Retinal pigment epithelial cell (primary cell): Measurements from ENCODE around the gene PRKCH.
A peak's percentile ranks its signal among the peaks of the same experiment; 100 is the strongest.
"Not testable (repeated sequence)": the region's sequence is repeated elsewhere in the genome, so short reads cannot be mapped to it uniquely, and the experiment has no call there.

Experiments used
- DNase-seq: peaks from one replicate; pipeline ENCODE4 v3.0.0-alpha.2; 2010; ENCODE audit warnings: low read depth
- H3K4me3 ChIP-seq: 2 replicates; pipeline ENCODE4 v1.5.1; 2011; ENCODE audit warnings: mild to moderate bottlenecking, low read length, control low read depth, moderate library complexity
- CTCF ChIP-seq: conservative IDR thresholded peaks from 2 replicates; pipeline ENCODE4 v1.5.1; 2011; ENCODE audit warnings: low read depth, low read length, control low read depth, inconsistent platforms

Gene PRKCH

GRCh38 chr14:61526405-61527312 is 205.3 kb downstream of the PRKCH start:
- no peak overlapping the region for H3K4me3 ChIP-seq
- DNase-seq = no peak
- no peak for TF ChIP-seq CTCF

- DNase-seq = peak; percentile 55
- H3K4me3 ChIP-seq = no peak overlapping the region
- no peak for TF ChIP-seq CTCF
These were observed 206.1 kb downstream of the PRKCH start for GRCh38 chr14:61527325-61528100.

- no peak overlapping the region for H3K4me3 ChIP-seq
- TF ChIP-seq CTCF = no peak
- no peak for DNase-seq
These were observed 207.2 kb downstream of the PRKCH start for GRCh38 chr14:61528591-61529021.

- not testable (repeated sequence) for H3K4me3 ChIP-seq
These were observed 208.0 kb downstream of the PRKCH start for GRCh38 chr14:61529360-61529759.

GRCh38 chr14:61530296-61530695 is 208.9 kb downstream of the PRKCH start:
- no peak overlapping the region for H3K4me3 ChIP-seq
- no peak for DNase-seq
- TF ChIP-seq CTCF = no peak

More at GRCh38 chr14:61529360-61529759, 208.0 kb downstream of the PRKCH start:
- DNase-seq = not testable (repeated sequence)

DNA sequence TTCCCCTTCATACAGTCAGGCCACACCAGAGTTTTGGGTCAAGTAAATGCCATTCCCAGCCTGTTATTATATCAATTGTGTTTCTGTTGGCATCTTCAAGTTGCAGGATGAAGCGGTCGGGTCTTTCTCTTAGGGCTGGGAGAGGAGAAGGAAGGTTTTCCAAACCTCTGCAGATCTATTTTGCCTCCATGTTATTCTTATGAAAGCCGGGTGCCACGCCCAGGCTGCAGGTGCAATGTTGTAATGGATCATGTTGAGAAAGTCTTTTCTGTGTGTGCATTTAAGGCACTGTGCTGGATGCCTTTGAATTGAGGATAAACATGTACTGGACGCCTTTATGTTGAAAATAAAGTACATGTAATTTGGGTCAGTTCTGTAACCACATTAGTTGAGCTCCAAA is 209.5 kb downstream of the PRKCH start:
- no peak overlapping the region for H3K4me3 ChIP-seq
- TF ChIP-seq CTCF = no peak
- no peak for DNase-seq

DNA sequence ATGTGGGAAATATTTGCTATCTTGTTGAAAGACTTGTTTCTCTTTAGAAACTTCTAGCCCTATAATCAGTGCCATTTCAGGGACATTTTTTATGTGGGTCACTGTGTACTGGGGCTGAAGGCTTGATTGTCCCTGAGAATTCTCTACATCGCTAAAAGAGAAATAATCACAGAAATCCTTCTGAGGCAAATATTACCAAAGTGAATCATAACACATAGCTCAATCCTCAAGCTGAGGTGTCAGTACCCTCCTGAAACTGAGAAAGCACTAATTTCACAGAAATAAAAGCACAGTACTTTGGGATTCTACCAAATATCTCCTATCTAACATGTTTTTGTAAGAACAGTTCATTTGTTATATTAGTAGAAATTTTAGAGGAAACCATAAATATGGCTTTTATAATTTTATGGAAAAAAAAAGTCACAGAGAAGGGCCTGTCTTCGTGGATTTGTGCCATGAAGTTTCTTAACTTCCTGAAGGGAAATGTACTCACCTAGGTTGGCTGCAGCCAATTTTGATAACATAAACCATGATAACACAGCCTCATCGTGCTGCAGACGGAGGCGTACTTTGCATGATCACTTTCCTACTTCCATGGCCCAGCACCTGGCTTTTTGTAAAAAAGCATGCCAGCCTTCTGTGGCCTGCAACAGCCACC is 210.2 kb downstream of the PRKCH start:
- DNase-seq = no peak
- H3K4me3 ChIP-seq = no peak overlapping the region
- TF ChIP-seq CTCF = no peak
